Lower leg skin (tissue), 3 donors: Measurements from ENCODE around the gene ZNF175.

Experiments
- CTCF ChIP-seq, 3 donors: fragments of 450-650 bp; IDR thresholded peaks; one replicate each; pipeline ENCODE4 v1.5.1; 2016; ENCODE audit warnings: antibody characterized with exemption in 3 of 3, mild to moderate bottlenecking in 3 of 3, moderate library complexity in 2 of 3
- POLR2A ChIP-seq, 2 donors: fragments of 450-650 bp; IDR thresholded peaks; one replicate each; pipeline ENCODE4 v1.6.1; 2016 to 2017; ENCODE audit warnings: antibody characterized with exemption in 2 of 2, mild to moderate bottlenecking in 1 of 2, moderate library complexity in 1 of 2

DNA sequence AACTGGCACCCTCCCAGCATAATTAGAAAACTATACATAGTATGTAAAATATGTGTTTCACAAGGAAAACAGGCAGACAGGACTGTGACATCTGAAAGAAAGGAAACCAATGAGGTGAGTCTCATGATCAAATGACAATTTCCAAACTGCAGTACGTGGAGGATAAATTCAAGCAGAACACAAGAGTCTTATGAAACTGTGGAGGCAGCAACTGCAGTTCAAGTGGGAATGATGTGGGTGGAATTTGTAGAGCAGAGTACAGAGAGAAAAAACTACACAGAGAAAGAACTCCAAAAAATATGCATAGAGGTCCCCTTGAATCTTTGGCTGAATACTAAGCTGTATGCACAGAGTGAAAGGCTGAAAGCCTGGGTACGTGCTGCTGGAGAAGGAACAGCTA lies 49.3 kb upstream of the ZNF175 start:
- TF ChIP-seq POLR2A (IDR thresholded peaks at IDR 0.05) (no peak), CTCF (IDR thresholded peaks at IDR 0.05) (no peak)
